ENCODE results near the gene WDFY3. TPM values are rescaled to one million over a fixed set of nuclear protein-coding genes. Genes with fewer than 3 reads are reported as not detected.

The WDFY3 gene
- total and polyA plus RNA-seq, 2 of the 4 experiments (the other 2 are of a cell fraction), result 12.5 to 58.1 TPM

GRCh38 chr4:84623661-84624060 is 342.8 kb downstream of the WDFY3 start:
- Histone ChIP-seq H3K4ac (ENCODE audit: low read depth, low read length) (no peak overlapping the region), H3K4me2 (ENCODE audit: low read depth, low read length) (no peak overlapping the region), H3K27ac (ENCODE audit: insufficient read depth, low read length) (no peak overlapping the region), H3K18ac (ENCODE audit: low read depth, low read length) (no peak overlapping the region), H3K4me1 (ENCODE audit: control insufficient read depth, insufficient read depth, low read length) (no peaks in the 10 kb centered on the region), H3K9me1 (ENCODE audit: insufficient read depth, low read length) (no peaks in the 10 kb centered on the region), H2BK5ac (ENCODE audit: low read depth, low read length, poor library complexity, severe bottlenecking) (no peak overlapping the region), H2BK120ac (ENCODE audit: low read depth, low read length) (no peak overlapping the region), H4K5ac (ENCODE audit: low read depth, low read length) (no peak overlapping the region), H2AFZ (replicated peaks; ENCODE audit: low read length, poor library complexity) (no peak overlapping the region), H3K9ac (ENCODE audit: low read depth, low read length) (no peak overlapping the region), H3K4me3 (ENCODE audit: insufficient read depth, low read depth, low read length) (no peak overlapping the region), H3K36me3 (ENCODE audit: control insufficient read depth, insufficient read depth, low read length) (no peaks in the 10 kb centered on the region), H4K91ac (ENCODE audit: insufficient read depth, low read depth, low read length) (no peak overlapping the region), H4K20me1 (ENCODE audit: insufficient read depth, low read length) (no peaks in the 10 kb centered on the region), H2AK5ac (ENCODE audit: low read depth, low read length) (no peak overlapping the region), H4K8ac (ENCODE audit: low read depth in 2 of 2, low read length in 2 of 2) (no peak overlapping the region), H3K79me1 (ENCODE audit: low read depth in 1 of 2, low read length in 2 of 2) (no peaks in the 10 kb centered on the region), H2BK15ac (ENCODE audit: low read depth, low read length) (no peak overlapping the region), H2AK9ac (replicated peaks; ENCODE audit: low read depth, low read length, poor library complexity) (no peak overlapping the region), H3K56ac (ENCODE audit: extremely low read depth, insufficient read depth, low read length) (no peak overlapping the region), H3K9me3 (ENCODE audit: control insufficient read depth, insufficient read depth, low read length) (no peaks in the 10 kb centered on the region), H3K27me3 (ENCODE audit: control insufficient read depth, insufficient read depth, low read length) (no peaks in the 10 kb centered on the region), H2BK20ac (ENCODE audit: low read depth, low read length) (no peak overlapping the region), H3K23ac (ENCODE audit: low read depth, low read length) (no peak overlapping the region), H3K14ac (replicated peaks; ENCODE audit: low read depth, low read length) (no peak overlapping the region)
- no TSS peak for BruUV-seq (replicated peaks)
- POLR2A ChIA-PET (ENCODE audit: unreplicated experiment), result no interaction called here
- no peak for TF ChIP-seq RCOR1 (IDR thresholded peaks at IDR 0.05; ENCODE audit: insufficient replicate concordance, low read length)
- no peak for TF ChIP-seq RFX5 (IDR thresholded peaks at IDR 0.05; ENCODE audit: low read depth, low read length)
- no peak for TF ChIP-seq SMC3 (IDR thresholded peaks at IDR 0.05; ENCODE audit: low read depth, low read length)
- TF ChIP-seq FOS (IDR thresholded peaks at IDR 0.05; ENCODE audit: low read depth, low read length), result no peak
- TF ChIP-seq ELK1 (IDR thresholded peaks at IDR 0.05; ENCODE audit: borderline replicate concordance, low read depth, low read length), result no peak
- TF ChIP-seq BHLHE40 (IDR thresholded peaks at IDR 0.05; ENCODE audit: low read depth, low read length), result no peak
- TF ChIP-seq CHD1 (IDR thresholded peaks at IDR 0.05; ENCODE audit: low read depth, low read length), result no peak
- TF ChIP-seq MAFK (IDR thresholded peaks at IDR 0.05; ENCODE audit: low read depth, low read length), result no peak
- TF ChIP-seq CEBPB (IDR thresholded peaks at IDR 0.05; ENCODE audit: low read depth, low read length), result no peak
- TF ChIP-seq MXI1 (IDR thresholded peaks at IDR 0.05; ENCODE audit: borderline replicate concordance, low read depth, low read length), result no peak
- no peak for TF ChIP-seq NFE2L2 (IDR thresholded peaks at IDR 0.05; ENCODE audit: low read depth, low read length)
- TF ChIP-seq POLR2A (IDR thresholded peaks at IDR 0.05; ENCODE audit: low read depth, low read length), result no peak
- no peak for TF ChIP-seq USF2 (IDR thresholded peaks at IDR 0.05; ENCODE audit: low read depth, low read length)
- no peak for TF ChIP-seq MAZ (IDR thresholded peaks at IDR 0.05; ENCODE audit: borderline replicate concordance, low read depth, low read length)
- TF ChIP-seq RAD21 (IDR thresholded peaks at IDR 0.05; ENCODE audit: low read length), result no peak
- TF ChIP-seq CTCF (conservative IDR thresholded peaks at IDR 0.05; ENCODE audit: low read depth, low read length), result no peak
- no peak for DNase-seq
- WGBS, 2 experiments (ENCODE audit: extremely low coverage in 2 of 2, insufficient read length in 1 of 2), result 100% methylated on average over 2 of the region's 11 CpGs; no CpG with 5 or more reads in 1 of the 2 experiments
- no peak for ATAC-seq (ENCODE audit: low read depth)
- intact Hi-C loops (cut with micrococcal nuclease) (no loop called here), dilution Hi-C loops (cut with HindIII; ENCODE audit: low sequenced_read_pairs, unreplicated experiment) (no loop called here), in situ Hi-C loops (cut with MboI; ENCODE audit: low sequenced_read_pairs) (no loop called here)
- CTCF ChIA-PET, result no interaction called here
